GM15510 (cell line): ENCODE results near the gene HSFX4.
"Not testable (repeated sequence)": the region's sequence is repeated elsewhere in the genome, so short reads cannot be mapped to it uniquely, and the experiment has no call there.

ENCODE experiments used
- POLR2A ChIP-seq: IDR thresholded peaks from 3 replicates; pipeline ENCODE4 v1.6.1; 2011; ENCODE audit warnings: borderline replicate concordance; ENCODE audit not compliant: insufficient read length; ENCODE audit errors: extremely low read depth

HSFX4 gene, protein sequence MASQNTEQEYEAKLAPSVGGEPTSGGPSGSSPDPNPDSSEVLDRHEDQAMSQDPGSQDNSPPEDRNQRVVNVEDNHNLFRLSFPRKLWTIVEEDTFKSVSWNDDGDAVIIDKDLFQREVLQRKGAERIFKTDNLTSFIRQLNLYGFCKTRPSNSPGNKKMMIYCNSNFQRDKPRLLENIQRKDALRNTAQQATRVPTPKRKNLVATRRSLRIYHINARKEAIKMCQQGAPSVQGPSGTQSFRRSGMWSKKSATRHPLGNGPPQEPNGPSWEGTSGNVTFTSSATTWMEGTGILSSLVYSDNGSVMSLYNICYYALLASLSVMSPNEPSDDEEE

DNA sequence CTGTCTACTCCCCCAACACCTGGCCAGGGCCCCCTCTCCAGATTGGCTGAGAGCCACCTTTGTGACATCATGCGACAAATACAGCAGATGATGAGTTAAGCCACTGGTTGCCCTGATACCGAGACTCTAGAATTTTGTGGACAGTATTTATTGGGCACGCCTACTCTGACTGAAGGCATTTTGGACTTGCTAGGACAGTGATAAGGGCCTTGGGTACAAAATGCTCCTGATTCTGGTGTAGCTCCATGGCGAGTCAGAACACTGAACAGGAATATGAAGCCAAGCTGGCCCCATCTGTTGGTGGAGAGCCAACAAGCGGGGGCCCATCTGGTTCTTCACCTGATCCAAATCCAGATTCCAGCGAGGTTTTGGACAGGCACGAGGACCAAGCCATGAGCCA, at the start of gene HSFX4:
Gene HSFX4, plus strand, starts transcription at position 174 of the 400 bp plus-strand sequence. Its CDS starts 72 bp downstream, at position 246.
- not testable (repeated sequence) for TF ChIP-seq POLR2A

DNA sequence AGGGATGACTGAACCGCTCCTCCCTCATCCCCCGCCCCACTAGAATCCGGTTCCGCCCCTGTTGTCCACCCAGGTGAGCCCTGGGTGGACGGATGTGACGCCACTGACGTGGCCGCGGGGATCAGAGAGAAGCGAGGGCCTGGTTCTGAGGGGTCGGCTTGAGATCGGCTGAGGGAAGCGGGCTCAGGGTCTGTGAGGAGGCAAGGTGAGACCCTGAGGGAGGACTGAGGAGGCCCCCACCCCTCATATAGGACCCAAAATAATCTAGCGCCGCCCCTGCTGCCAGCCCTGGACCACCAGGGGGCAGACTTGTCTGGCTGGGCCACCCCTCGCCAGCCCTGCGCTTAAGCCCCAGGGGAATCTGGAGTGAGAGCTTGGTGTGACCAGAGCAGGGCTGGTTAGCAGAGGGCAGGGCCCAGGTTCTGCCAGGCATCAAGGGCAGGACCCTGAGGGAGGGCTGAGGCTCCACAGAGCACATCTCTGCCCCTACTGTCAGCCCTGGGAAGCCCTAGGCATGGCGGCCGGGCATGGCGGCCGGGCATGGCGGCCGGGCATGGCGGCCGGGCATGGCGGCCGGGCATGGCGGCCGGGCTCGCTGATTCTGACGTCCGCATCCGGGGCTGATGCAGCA, 48.2 kb upstream of the HSFX4 start, which contains the start of gene MAGEA8:
Gene MAGEA8, plus strand, starts transcription at position 103 of the 631 bp plus-strand sequence. CDS start 3,090 bp downstream, outside the sequence.
- TF ChIP-seq POLR2A: no peak

DNA sequence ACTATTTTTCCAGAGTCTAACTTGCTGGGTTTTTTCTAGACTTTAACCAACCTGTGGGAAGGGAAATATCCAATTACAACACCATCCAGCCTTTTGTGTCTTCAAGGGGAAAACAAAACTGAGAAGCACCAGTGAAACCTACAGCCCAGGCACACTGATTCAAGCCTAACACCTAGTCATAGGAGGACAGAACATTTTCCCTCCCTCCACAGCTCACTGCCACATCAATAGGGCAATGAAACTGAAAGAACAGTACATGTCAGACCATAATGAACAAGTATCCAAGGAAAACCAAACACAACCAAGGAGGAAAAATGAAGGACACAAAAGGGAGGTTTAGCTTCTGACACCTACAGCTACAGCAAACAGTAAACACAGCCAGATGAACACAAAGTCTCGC, 30.8 kb upstream of the HSFX4 start:
- no peak for TF ChIP-seq POLR2A

DNA sequence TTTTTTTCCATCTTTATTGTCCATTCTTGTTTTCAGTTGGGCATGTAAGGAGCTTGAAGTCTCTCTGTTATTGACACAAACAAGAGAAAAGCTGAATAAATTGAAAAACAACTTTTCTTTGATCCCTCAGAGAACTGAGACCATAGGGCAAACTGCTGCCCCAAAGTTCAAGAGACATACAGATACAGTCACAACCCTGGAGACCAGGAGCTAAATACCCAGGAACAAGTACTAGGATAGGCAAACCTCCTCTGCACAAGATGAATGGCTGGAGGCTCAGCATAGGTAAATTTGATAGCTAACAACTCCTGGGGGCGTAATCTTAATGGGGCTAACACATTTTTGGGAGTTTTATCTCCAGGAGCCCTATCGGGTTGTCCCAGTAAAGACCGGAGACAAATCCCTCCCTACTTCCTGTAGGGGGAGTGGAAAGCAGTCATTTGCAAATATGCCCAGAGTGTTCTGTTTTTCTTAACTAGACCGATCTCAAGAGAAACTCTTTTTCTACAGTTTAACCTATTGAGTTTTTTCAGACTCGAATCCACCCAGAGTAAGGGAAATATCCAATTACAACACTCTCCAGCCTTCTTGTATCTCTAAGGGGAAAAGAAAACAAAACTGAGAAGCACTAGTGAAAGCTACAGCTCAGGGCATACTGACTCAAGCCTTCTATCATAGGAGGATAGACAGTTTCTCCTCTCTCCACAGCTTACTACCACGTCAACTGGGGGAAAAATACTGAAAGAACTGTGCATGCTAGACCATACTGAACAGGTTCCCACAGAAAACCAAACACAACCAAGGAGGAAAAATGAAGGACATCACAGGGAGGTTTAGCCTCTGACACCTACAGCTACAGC, 25.3 kb upstream of the HSFX4 start:
- no peak for TF ChIP-seq POLR2A

DNA sequence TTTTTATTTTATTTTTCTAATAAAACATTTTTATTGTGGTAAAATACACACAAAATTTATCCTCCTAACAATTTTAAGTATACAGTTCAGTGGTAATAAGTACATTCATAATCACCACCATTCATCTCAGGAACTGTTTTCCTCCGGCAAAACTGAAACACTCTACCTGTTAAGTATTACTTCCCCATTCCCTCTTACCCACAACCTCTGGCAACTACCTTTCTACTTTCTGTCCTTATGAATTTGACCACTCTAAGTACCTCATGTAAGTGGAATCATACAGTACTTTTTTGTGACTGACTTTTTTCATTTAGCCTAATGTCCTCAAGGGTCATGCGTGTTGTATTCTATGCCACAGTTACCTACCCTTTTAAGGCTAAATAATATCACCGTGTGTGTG, 21.1 kb upstream of the HSFX4 start:
- no peak for TF ChIP-seq POLR2A

DNA sequence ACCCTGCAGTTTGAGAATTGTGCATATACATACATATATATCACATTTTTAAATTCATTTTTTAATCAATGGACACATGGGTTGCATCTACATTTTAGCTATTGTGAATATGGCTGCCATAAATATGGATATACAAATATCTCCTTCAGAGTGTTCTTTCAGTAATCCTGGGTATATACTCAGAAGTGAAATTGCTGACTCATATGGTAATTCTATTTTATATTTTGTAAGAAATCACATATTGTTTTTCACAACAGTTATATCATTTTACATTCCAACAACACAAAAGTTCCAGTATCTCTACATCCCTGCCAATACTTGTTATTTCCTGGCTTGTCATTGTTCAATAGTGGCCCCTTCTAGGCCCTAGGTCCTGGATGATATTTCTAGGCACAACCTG, 20.6 kb upstream of the HSFX4 start:
- no peak for TF ChIP-seq POLR2A

DNA sequence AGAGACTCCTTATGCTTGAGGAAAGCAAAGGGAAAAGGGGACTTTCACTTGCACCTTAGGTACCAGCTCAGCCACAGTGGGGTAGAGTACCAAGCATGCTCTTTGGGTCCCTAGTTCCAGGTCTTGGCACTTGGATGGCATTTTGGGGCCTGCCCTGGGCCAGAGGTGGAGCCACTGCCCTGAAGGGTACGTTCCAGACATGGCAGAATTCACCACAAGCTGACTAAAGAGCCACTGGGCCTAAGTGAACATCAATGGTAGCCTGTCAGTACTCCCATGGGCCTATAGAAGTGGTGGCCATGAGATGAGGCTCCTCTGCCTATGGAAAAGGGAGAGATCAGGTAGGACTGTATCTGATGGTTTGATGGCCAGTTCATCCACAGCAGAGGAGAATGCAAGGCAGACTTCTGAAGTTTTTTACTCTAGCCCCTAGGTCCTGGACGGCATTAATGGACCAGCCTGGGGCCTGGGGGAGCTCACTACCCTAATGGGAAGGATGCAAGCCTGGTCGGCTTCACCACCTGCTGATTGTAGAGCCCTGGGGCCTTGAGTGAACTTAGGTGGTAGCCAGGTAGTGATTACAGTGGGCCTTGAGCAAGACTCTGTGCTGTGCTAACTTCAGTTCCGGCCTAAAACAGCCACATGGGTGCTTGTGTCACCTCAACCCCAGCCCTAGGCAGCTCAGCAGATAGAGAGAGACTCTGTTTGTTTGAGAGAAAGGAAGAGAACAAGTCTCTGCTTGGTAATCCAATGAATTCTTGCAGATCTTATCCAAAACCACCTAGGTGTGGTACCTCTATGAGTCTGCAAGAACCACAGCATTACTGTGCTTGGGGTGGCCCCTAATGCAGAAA, 19.8 kb upstream of the HSFX4 start:
- TF ChIP-seq POLR2A: no peak

DNA sequence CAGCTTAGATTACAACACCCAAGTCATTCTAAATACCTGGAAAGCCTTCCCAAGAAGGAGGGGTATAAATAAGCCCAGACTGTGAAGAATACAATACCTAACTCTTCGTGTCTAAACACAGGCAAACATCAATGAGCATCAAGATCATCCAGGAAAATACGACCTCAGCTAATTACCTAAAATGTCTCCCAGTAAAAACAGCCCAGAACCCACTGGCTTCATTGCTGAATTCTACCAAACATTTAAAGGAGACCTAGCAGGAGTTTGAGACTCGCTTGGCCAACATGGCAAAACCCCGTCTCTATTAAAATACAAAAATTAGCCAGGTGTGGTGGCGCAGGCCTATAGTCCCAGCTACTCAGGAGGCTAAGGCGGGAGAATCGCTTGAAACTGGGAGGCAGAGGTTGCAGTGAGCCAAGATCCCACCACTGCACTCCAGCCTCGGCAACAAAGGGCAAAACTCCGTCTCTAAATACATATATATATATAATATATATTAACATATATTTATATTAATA, 19.1 kb upstream of the HSFX4 start:
- no peak for TF ChIP-seq POLR2A

DNA sequence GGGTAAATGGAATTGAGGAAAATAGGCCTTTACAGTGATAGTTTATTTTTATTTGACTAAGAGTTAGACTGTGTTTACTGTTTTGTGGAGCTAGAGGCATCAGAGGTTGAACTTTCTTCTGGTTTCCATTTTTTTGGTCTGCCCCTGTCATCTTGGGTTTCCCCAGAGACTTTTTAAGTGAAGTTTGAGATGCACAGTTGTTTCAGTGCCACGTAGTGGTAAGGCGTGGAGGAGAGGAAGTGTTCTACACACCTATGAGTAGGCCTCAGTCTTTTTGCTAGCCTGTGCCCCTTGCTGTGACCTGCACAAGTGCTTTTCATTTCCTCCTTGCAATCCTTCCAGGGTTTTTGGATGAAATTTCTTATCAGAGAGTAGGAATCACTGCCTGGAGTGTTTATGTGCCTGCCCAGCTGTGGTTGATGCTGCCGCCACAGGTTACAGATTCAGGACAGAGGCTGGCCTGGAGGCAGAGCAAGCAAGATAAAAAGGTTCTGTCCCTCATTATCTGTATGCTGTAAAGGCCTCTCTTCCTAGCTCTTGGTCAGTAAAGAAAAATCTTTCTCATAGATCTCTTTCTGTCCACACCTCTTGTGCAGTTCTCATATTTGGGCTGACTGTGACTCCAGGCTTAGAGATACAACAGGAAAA, 12.5 kb upstream of the HSFX4 start:
- TF ChIP-seq POLR2A: no peak

DNA sequence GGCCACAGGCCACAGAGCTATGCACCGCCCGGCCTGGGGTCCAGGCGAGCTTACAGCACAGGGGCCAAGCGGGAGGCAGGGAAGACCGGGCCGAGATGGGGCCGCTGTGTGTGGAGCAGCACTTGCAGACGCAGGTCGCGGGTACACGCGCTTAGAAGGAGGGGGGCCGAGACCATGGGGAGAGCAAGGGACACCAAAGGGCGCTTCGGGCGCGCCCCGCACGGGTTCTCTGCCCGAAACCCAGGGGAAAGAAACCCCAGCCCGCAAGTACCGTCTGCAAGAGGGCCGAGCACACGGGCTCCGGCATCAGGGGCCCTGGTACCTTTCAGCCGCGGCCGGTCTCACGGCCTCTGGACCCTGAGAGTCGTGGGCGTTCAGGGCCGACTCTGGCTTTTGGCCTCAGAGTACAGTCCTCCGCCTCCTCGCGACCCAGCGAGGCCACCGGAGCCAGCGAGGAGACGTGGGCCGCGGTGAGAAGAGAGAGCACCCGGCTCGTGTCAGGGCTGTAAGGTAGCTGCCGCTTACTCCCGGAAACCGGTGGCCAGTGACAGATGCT, 8.6 kb downstream of the HSFX4 start:
- no peak for TF ChIP-seq POLR2A

DNA sequence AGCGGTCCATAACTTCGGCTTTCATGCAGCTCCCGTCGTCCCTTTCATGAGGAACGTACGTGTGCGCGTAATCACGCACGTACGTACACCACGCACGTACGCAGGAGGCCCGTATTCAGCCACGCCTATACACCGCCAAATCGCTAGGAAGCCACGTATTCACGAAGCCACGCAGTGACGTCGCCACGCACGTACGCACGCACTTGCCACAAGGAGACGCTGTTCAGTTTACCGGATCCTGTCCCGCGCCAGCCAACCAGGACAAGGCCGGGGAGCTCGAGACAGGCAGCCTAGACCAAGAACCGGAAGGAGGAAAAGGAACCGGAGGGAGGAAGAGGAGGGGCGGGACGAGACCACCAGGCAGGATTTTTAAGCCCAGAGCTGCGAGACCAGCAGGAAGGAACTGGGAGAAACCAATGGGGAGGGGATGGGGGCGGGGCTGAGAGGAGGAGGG, 9.1 kb downstream of the HSFX4 start, which contains the start of gene EOLA2:
Gene EOLA2, minus strand, starts transcription at position 65 of the 454 bp plus-strand sequence. CDS start 4,617 bp downstream, outside the sequence.
- TF ChIP-seq POLR2A: peak; percentile 62

DNA sequence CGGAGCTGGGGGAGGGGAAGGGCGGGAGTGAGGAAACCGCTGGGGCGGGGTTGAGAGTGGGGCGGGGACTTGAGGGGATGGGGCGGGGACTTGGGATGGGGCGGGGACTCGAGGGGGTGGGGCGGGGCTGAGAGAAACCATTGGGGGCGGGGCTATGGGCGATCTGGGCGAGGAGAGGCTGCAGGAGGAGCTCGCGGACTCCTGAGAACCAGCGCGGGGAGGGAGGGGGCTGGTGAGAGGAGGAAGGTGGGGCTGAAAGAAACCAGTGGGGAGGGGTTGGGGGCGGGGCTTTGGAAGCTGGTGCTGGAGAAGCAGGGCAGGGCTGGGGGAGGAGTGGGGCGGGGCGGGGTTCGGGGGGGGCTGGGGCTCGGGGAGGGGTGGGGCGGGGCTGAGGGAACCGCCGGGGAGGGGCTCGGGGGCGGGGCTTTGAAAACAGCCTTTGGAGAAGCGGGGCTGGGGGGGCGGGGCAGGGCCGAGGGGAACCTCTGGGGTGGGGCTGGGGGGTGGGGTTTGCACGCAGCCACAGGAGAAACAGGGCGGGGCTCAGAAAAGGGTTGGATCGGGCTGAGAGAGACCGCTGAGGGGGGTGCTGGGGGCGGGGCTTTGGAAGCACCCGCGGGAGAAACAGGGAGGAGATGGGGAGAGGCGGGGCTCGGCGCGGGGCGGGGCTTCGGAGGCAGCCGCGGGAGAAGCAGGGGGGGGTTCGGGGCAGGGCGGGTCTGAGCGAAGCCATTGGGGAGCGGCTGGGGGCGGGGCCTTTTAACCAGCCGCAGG, 9.7 kb downstream of the HSFX4 start:
- no peak for TF ChIP-seq POLR2A

DNA sequence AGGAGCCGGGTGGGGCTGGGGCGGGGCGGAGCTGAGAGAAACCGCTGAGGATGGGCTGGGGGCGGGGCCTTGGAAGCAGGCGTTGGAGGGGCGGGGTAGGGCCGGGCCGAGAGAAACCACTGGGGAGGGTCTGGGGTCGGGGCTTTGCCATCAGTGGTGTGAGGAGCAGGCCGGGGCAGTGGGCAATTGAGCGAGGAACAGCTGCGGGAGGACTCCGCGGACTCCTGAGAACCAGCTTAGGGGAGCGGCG, 10.2 kb downstream of the HSFX4 start:
- no peak for TF ChIP-seq POLR2A
